GM18861 (cell line): ENCODE results near the gene CAMSAP1.
"Not testable (repeated sequence)": the region's sequence is repeated elsewhere in the genome, so short reads cannot be mapped to it uniquely, and the experiment has no call there.

Experiments used
- ATAC-seq: cut with Tn5 transposase; IDR thresholded peaks from one replicate; pipeline ENCODE4 v1.9.1; 2021; ENCODE audit not compliant: unreplicated experiment

Gene CAMSAP1, protein sequence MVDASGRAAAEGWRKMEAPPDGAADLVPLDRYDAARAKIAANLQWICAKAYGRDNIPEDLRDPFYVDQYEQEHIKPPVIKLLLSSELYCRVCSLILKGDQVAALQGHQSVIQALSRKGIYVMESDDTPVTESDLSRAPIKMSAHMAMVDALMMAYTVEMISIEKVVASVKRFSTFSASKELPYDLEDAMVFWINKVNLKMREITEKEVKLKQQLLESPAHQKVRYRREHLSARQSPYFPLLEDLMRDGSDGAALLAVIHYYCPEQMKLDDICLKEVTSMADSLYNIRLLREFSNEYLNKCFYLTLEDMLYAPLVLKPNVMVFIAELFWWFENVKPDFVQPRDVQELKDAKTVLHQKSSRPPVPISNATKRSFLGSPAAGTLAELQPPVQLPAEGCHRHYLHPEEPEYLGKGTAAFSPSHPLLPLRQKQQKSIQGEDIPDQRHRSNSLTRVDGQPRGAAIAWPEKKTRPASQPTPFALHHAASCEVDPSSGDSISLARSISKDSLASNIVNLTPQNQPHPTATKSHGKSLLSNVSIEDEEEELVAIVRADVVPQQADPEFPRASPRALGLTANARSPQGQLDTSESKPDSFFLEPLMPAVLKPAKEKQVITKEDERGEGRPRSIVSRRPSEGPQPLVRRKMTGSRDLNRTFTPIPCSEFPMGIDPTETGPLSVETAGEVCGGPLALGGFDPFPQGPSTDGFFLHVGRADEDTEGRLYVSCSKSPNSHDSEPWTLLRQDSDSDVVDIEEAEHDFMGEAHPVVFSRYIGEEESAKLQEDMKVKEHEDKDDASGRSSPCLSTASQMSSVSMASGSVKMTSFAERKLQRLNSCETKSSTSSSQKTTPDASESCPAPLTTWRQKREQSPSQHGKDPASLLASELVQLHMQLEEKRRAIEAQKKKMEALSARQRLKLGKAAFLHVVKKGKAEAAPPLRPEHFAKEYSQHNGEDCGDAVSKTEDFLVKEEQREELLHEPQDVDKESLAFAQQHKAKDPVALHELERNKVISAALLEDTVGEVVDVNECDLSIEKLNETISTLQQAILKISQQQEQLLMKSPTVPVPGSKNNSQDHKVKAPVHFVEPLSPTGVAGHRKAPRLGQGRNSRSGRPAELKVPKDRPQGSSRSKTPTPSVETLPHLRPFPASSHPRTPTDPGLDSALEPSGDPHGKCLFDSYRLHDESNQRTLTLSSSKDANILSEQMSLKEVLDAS (N-terminal part only)

GRCh38 chr9:135907431-135908092, at the start of gene CAMSAP1:
CAMSAP1 (minus strand) TSS chr9:135907546; CDS start chr9:135907159, 387 bp downstream.
- peak; percentile 53 for ATAC-seq

GRCh38 chr9:135956802-135957174, 49.4 kb upstream of the CAMSAP1 start:
- ATAC-seq, result no peak

- no peak for ATAC-seq
Observed at GRCh38 chr9:135955934-135956801, 48.8 kb upstream of the CAMSAP1 start.

DNA sequence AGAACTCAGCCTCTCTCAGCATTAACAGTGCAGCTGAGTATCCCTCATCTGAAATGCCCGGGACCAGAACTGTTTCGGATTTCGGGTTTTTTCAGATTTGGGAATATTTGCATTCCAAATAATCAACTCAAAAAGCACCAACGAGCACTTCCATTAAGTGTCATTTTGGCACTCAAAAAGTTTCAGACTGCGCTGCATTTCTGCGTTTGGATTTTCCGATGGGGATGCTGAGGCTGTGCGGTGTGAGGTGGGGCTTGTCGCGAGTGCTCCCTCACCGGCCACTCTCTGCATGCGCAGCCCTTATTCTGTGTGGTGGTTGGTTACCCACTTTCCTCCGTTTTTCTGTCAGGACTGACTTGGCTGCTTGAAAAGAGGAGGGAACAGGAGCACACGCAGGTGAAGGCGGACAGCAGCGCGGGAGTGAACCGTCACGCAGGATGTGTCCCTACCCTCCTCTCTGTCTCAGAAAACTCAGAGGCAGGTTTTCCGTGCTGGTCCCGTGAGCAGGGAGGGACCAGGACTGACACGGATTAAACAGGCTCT, 45.4 kb upstream of the CAMSAP1 start:
- ATAC-seq, result no peak

DNA sequence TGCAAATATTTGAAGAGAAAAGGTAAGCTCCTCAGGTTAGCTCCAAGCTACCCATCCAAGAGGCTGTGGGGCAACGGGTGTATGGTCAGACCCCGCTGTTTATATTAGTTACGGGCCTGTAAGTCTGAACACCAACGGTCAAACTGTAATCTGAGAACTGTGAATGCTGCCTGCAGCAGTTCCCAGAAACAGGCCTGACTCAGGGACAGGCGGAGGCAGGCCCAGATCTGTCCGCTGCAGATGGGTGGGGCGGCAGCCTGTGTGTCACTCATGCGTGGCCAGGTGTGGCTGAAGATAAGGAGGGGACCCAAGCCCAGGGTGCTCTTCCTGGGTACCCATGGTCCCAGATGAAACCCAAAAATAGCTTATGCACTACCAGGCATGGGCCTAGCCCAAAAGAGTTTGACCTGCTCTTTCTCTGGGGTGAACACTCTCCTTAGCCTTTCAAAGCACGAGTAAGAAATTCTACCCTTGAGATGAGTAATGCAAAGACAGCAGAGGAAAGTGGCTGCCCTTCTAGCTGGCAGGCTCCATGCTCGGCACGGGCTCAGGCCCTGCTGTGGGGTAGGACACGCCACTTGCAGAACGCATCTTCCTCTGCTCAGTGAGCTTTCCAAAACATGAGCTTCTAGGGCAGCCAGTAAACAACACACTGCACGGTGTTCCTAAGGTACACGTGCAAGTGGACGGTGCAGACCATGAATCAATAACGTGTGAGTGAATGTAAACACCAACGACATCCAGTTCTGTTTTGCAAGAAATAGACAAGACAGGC, 44.7 kb upstream of the CAMSAP1 start:
- ATAC-seq, result no peak

DNA sequence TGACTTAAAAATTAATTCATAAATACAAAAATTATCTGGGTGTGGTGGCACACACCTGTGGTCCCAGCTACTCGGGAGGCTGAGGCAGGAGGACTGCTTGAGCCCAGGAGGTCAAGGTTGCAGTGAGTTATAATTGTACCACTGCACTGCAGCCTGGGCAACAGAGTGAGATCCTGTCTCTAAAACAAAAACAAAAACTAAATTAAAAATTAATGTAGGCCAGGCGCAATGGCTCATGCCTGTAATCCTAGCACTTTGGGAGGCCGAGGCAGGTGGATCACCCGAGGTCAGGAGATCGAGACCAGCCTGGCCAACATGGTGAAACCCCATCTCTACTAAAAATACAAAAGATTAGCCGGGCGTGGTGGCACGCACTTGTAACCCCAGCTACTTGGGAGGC, 44.0 kb upstream of the CAMSAP1 start:
- ATAC-seq, result not testable (repeated sequence)

- not testable (repeated sequence) for ATAC-seq
Observed at GRCh38 chr9:135950841-135951240, 43.5 kb upstream of the CAMSAP1 start.

- no peak for ATAC-seq
Observed at GRCh38 chr9:135950135-135950682, 42.9 kb upstream of the CAMSAP1 start.

DNA sequence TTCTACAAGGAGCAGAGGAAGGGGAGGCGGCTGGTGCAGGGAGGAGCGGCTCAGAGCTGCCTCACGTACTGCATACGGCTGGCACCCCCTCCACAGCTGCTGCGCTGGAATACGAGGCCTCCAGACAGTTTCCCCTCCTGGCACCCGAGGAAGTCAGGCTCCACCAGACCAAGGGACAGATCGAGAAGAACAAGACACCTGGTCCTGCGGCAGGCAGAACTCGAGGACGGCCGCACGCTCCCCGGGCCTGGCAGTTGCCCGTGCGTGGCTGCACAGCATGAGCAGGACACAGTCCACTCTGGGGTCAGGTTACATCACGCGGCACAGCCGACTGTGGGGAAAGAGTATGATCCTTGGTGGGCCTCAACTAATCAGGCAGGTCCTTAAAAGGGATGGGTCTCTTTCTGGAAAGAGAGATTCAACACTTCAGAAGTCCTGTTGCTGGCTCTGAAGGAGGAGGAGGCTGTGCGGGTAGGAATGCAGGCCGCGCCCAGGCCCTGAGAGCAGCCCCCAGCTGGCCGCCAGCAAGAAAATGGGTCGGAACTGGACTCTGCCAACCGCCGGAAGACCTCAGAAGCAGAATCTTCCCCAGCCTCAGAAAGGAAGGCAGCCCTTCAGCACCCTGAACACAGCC, 42.3 kb upstream of the CAMSAP1 start:
- ATAC-seq, result no peak

- no peak for ATAC-seq
Observed at GRCh38 chr9:135948968-135949367, 41.6 kb upstream of the CAMSAP1 start.

DNA sequence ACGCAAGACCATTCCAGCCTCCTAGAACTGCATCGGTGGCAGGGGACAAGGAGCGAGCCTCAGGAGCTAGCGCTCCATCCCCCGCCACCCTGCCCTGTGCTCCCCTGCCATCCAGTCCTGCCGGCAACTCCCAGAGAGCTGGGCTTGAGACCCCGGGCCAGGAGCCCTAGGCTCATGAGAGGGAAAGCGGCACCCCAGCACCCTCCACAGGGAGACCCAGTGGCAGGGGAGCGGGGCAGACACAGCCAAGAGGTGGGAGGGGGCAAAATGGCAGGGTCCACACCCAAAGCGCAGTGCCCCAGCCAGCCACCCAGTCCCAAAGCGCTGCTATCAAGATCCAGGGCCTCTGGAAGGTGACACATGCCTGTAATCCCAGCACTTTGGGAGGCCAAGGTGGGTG, 41.1 kb upstream of the CAMSAP1 start:
- no peak for ATAC-seq

- no peak for ATAC-seq
Observed at GRCh38 chr9:135947582-135947981, 40.2 kb upstream of the CAMSAP1 start.

GRCh38 chr9:135947105-135947504, 39.8 kb upstream of the CAMSAP1 start:
- ATAC-seq, result not testable (repeated sequence)

GRCh38 chr9:135946392-135946994, 39.1 kb upstream of the CAMSAP1 start:
- no peak for ATAC-seq

GRCh38 chr9:135945969-135946368, 38.6 kb upstream of the CAMSAP1 start:
- ATAC-seq, result no peak

DNA sequence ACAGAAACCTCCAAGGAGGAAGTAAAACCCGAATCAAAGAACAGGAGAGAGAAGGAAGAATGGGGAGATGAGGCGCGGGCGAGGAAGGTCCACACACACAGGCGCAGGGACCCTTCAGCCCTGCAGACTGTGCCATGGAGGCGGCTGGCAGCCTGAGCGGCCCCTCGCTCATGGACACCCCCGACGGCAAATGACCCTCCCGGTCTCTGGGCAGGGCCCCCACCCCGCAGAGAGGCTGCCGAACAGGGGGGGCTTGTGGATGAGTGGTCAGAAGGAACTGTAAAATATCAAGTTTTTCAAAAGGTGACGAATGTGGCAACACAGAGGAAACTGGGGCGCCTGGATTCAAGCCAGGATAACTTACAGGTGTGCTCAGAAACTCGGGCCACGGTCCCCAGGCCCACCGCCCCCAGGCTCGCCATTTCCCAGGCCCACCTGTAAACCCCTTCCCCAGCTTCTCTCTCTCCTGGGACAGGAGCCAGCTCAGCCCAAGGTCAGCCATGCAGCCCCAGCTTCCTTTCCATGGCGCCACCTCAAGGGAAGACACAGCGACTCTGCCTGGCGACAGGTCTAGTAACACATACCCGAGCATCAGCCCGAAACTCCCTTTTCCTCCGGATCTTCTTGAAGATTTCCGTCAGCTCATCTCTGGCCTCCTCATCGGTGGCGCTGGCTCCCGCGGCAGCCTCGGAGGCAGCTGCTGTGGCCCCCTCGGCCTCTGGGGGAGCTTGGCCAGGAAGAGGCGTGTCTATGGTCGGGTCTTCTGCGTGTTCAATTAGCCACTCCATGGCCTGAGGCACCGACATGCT, 37.3 kb upstream of the CAMSAP1 start:
- ATAC-seq, result no peak

DNA sequence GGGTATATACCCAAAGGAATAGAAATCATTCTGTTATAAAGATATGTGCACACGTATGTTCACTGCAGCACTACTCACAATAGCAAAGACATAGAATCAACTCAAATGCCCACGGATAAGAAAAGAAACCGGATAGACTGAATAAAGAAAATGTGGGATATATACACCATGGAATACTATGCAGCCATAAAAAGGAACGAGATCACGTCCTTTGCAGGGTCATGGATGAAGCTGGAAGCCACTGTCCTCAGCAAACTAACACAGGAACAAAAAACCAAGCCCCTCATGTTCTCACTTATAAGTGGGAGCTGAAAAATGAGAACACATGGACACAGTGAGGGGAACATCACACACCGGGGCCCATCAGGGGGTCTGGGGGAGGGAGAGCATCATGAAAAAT, 36.3 kb upstream of the CAMSAP1 start:
- ATAC-seq, result not testable (repeated sequence)
